GM10266 (cell line): Measurements from ENCODE around the gene MAGI1.

ENCODE experiments used
- DNase-seq: peaks from one replicate; pipeline ENCODE4 v3.0.0; 2012; ENCODE audit errors: extremely low spot score
- TF ChIP-seq, protein P1 (sequence below): IDR thresholded peaks from 2 replicates; pipeline ENCODE4 v1.5.1; 2012; ENCODE audit warnings: mild to moderate bottlenecking, low read depth; ENCODE audit not compliant: control insufficient read depth, insufficient read depth; ENCODE audit errors: missing control alignments

The MAGI1 gene

DNA sequence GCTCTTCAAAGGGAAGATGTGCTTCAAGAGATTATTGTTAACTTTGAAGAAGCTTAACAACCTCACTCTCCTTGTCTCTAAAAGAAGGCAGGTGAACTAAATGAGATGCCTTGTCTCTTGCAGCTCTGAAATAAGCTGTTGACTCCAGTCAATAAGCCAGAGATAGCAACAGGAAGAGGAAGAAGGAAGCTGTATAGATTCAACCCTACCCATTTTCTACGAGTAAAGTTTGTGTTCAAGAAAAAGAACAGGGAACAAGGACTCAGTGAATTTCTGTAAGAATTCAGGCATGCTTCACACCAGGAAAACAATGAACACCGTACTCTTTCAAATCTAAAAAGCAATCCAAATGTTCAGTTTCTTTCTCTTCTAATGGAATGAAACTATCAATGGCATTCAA, 503.5 kb downstream of the MAGI1 start:
- DNase-seq, result no peak
- TF ChIP-seq, protein P1, sequence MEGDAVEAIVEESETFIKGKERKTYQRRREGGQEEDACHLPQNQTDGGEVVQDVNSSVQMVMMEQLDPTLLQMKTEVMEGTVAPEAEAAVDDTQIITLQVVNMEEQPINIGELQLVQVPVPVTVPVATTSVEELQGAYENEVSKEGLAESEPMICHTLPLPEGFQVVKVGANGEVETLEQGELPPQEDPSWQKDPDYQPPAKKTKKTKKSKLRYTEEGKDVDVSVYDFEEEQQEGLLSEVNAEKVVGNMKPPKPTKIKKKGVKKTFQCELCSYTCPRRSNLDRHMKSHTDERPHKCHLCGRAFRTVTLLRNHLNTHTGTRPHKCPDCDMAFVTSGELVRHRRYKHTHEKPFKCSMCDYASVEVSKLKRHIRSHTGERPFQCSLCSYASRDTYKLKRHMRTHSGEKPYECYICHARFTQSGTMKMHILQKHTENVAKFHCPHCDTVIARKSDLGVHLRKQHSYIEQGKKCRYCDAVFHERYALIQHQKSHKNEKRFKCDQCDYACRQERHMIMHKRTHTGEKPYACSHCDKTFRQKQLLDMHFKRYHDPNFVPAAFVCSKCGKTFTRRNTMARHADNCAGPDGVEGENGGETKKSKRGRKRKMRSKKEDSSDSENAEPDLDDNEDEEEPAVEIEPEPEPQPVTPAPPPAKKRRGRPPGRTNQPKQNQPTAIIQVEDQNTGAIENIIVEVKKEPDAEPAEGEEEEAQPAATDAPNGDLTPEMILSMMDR, result no peak

DNA sequence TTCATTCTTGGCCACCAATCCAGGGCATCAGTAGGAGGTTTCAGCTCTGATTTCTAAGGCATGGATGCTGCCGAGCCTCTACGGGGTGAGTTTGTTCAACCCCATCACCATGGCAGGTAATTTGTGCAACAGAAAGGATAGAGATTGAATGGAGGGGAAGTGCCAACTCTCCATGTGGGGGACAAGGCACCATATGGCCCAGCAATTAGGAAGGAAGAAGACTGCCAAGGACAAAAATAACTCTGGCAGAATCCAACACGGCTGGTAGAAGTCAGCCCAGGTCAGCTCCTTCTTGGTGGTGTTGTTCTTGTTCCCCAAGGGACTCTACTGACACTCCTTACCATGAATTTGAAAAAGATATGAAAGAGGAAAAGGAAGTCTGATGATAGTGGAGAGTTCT, 503.9 kb downstream of the MAGI1 start:
- DNase-seq, result no peak
- TF ChIP-seq, protein P1, result no peak

DNA sequence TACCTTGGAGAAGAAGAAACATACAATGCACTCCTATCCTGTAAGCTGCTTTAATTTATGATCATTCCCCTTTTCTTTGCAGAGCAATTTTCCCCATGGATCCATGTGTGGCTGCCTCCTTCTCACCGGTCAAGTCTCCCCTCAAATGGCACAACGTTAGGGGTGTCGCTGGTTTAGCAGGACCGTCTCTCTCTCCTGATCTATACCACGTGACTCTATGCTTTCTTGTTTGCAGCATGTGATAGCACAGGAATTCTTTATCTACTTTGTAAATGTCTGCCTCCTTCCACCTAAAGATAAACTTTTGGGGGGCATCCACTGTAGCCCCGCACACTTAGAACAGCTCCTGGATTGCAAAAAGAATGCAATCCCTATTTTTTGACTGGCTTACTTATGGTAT, 506.0 kb downstream of the MAGI1 start:
- TF ChIP-seq, protein P1, result no peak
- no peak for DNase-seq

DNA sequence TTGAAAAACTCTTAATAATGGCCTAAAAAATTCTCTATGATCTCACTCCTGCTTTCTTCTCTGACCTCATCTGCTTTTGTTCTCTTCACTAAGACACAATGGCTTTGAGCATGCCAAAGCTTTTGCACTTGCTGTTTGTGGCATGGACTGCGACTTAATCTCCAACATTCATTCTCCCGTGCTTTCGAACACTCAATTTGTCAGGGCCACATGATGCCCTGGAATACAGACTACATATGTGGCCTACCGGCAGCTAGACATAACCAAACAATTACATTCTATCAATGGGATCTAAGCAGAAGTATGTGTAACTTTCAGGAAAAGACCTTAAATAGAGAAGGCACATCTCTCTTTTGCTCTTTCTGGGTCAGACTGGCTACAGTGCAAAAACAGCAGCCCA, 506.5 kb downstream of the MAGI1 start:
- TF ChIP-seq, protein P1, result no peak
- no peak for DNase-seq

DNA sequence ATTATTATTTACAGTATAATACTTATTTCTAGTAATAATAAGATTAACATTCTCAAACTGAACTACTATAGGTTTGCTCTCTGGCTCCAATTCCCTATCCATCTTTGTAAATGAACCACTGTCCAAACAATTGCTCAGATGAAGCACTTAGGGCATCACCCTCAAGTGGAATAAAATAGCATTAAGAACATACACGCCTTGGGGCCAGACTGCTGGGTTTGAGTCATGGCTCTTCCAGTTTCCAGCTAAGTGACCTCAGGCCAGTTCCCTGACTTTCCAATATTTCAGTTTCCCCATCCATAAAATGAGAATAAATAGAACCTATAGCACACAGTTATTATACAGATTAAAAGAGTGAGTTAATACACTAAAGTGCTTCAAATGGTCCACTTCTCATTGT, 507.2 kb downstream of the MAGI1 start:
- DNase-seq, result no peak
- TF ChIP-seq, protein P1, result no peak

DNA sequence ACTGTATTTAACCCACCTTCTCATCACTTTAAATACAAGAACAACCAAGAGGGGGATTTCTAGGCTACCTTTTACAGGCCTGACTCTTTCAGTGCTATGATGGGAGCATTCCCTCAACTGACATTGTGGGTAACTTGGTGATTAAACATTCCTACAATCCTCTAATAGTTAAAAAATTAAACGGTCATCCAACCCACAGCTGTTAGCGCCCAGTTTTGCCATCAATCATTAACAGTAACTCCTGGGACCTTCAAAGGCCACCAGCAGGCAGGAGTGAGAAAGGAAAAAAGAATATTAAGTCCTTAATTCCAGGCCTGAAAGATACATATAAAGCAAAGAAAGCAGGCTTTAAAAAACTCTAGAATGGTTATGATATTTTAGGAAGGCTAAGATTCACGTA, 512.1 kb downstream of the MAGI1 start:
- TF ChIP-seq, protein P1, result no peak

DNA sequence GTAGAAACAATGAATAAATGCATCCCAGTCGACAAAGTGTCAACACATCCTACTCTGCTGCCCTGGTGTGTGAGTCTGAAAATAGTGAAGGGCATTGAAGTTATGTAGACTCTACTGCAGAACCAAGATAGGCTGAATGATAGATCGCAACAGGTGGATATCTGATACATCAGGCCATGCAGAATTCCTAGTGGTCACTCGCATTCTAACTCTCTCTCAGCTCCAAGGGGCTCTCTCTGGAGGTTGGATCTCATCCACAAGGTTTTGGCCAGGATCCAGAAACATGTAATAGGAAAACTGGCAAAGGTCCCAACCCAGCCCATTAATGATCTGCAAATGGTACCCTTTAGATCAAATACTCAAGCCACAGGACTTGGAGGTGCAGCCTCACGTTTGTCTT, 514.1 kb downstream of the MAGI1 start:
- TF ChIP-seq, protein P1, result no peak
- DNase-seq, result no peak

More for the DNA sequence above, 512.1 kb downstream of the MAGI1 start:
- no peak for DNase-seq
